GM12878 (cell line): ENCODE results near the gene WDR17. TPM values are rescaled to one million over a fixed set of nuclear protein-coding genes. Genes with fewer than 3 reads are reported as not detected.

Source experiments
- ATAC-seq: fragments of 200-7000 bp; cut with Tn5 transposase; 3 replicates; pipeline ENCODE4 v1.9.1; 2020; ENCODE audit warnings: mild to moderate bottlenecking, moderate library complexity
- BruUV-seq: library from RNA; stranded (reverse); fragments of 400-500 nt; replicated peaks from 2 replicates; lab custom pipeline; 2021; lab: Mats Ljungman, UMichigan
- CTCF ChIA-PET: fragments of 300-600 bp; sonication (Branson Sonifier 250); formaldehyde crosslinking; extraction: SDS; loops from one replicate; lab custom pipeline; 2021; ENCODE audit warnings: inconsistent platforms; lab: Yijun Ruan, JAX
- POLR2A ChIA-PET: fragments of 350-600 bp; formaldehyde crosslinking; extraction: SDS; loops from one replicate; lab custom pipeline; 2021; ENCODE audit warnings: inconsistent platforms; lab: Charles Lee
- RAD21 ChIA-PET: fragments of 300-600 bp; sonication (Branson Sonifier 250); formaldehyde crosslinking; loops from one replicate; lab custom pipeline; 2023; ENCODE audit warnings: antibody characterized with exemption; ENCODE audit not compliant: unreplicated experiment; lab: Charles Lee
- SMC1A ChIA-PET: fragments of 300-600 bp; sonication (Branson Sonifier 250); formaldehyde crosslinking; loops from one replicate; lab custom pipeline; 2023; ENCODE audit not compliant: unreplicated experiment, uncharacterized antibody; lab: Charles Lee
- DNase-seq: peaks from one replicate; pipeline ENCODE4 v3.0.0-alpha.2; 2011; ENCODE audit warnings: low read depth, low spot score
- FAIRE-seq: peaks from 3 replicates; lab custom pipeline; 2011; peaks lifted over from hg19 to GRCh38; lab: Jason Lieb, UNC
- H2AFZ ChIP-seq: 2 replicates; pipeline ENCODE4 v1.6.0; 2011; ENCODE audit warnings: low read depth, low read length, control low read depth; ENCODE audit not compliant: control insufficient read depth
- H3K27ac ChIP-seq: 2 replicates; pipeline ENCODE4 v1.5.1; 2011; ENCODE audit warnings: control low read depth; ENCODE audit not compliant: control insufficient read depth, insufficient read depth
- H3K27me3 ChIP-seq, 2 experiments: replicated peaks in 1 of 2; 2 replicates each; pipeline versions ENCODE4 v1.6.0 to v1.6.1; 2011; ENCODE audit warnings: low read length in 1 of 2; ENCODE audit not compliant: control insufficient read depth in 2 of 2, insufficient read depth in 2 of 2
- H3K36me3 ChIP-seq, 2 experiments: 2 replicates each; pipeline ENCODE4 v1.5.1; 2011; ENCODE audit warnings: low read length in 1 of 2; ENCODE audit not compliant: control insufficient read depth in 2 of 2, insufficient read depth in 2 of 2
- H3K4me1 ChIP-seq: 2 replicates; pipeline ENCODE4 v1.6.1; 2011; ENCODE audit warnings: mild to moderate bottlenecking, low read length, moderate library complexity, mixed read lengths; ENCODE audit not compliant: control insufficient read depth, insufficient read depth
- H3K4me2 ChIP-seq: 2 replicates; pipeline ENCODE4 v1.6.0; 2011; ENCODE audit warnings: control low read depth; ENCODE audit not compliant: control insufficient read depth, insufficient read depth
- H3K4me3 ChIP-seq: fragments of 200-600 bp; sonication (generic); 2 replicates; pipeline ENCODE4 v1.5.1; 2016
- H3K79me2 ChIP-seq: 2 replicates; pipeline ENCODE4 v1.6.0; 2011; ENCODE audit warnings: low read length; ENCODE audit not compliant: control insufficient read depth, insufficient read depth
- H3K9ac ChIP-seq: 2 replicates; pipeline ENCODE4 v1.8.0; 2011; ENCODE audit warnings: low read length, control low read depth, mixed read lengths; ENCODE audit not compliant: control insufficient read depth, insufficient read depth
- H3K9me3 ChIP-seq: replicated peaks from 3 replicates; pipeline ENCODE4 v1.5.1; 2011; ENCODE audit warnings: mild to moderate bottlenecking, low read length; ENCODE audit not compliant: control insufficient read depth, insufficient read depth
- H4K20me1 ChIP-seq: 2 replicates; pipeline ENCODE4 v1.6.0; 2011; ENCODE audit not compliant: control insufficient read depth, insufficient read depth
- BCL11A ChIP-seq: IDR thresholded peaks from 2 replicates; pipeline ENCODE4 v1.6.1; 2011; ENCODE audit warnings: low read depth, low read length
- CBX5 ChIP-seq: sonication (generic); IDR thresholded peaks from 2 replicates; pipeline ENCODE4 v1.6.1; 2016; ENCODE audit warnings: low read depth, moderate library complexity, mild to moderate bottlenecking, inconsistent platforms
- EED ChIP-seq: sonication (generic); IDR thresholded peaks from 2 replicates; pipeline ENCODE4 v1.6.1; 2016; ENCODE audit warnings: antibody characterized with exemption, low read depth
- FOXM1 ChIP-seq: IDR thresholded peaks from 2 replicates; pipeline ENCODE4 v1.6.1; 2012; ENCODE audit warnings: low read depth, mild to moderate bottlenecking, inconsistent platforms, low read length, moderate library complexity
- HCFC1 ChIP-seq: fragments of 150-350 bp; IDR thresholded peaks from 2 replicates; pipeline ENCODE4 v1.6.1; 2014; ENCODE audit warnings: low read length
- IRF3 ChIP-seq: fragments of 450-650 bp; IDR thresholded peaks from 2 replicates; pipeline ENCODE4 v1.6.1; 2014; ENCODE audit warnings: mild to moderate bottlenecking
- IRF5 ChIP-seq: fragments of 450-650 bp; IDR thresholded peaks from 2 replicates; pipeline ENCODE4 v1.6.1; 2017; ENCODE audit warnings: borderline replicate concordance
- KLF5 ChIP-seq: fragments of 450-650 bp; IDR thresholded peaks from 2 replicates; pipeline ENCODE4 v1.6.1; 2014; ENCODE audit warnings: mild to moderate bottlenecking; ENCODE audit not compliant: partially characterized antibody
- LARP7 ChIP-seq: fragments of 450-650 bp; IDR thresholded peaks from 2 replicates; pipeline ENCODE4 v1.6.1; 2017; ENCODE audit warnings: mild to moderate bottlenecking
- NBN ChIP-seq: fragments of 450-650 bp; IDR thresholded peaks from 2 replicates; pipeline ENCODE4 v1.6.1; 2016
- PML ChIP-seq: IDR thresholded peaks from 2 replicates; pipeline ENCODE4 v1.6.1; 2012; ENCODE audit warnings: low read length, inconsistent platforms
- POU2F2 ChIP-seq: IDR thresholded peaks from 3 replicates; pipeline ENCODE4 v1.6.1; 2011; ENCODE audit warnings: low read depth, mild to moderate bottlenecking, low read length, borderline replicate concordance
- PRDM15 ChIP-seq: fragments of 450-650 bp; formaldehyde crosslinking; IDR thresholded peaks from 2 replicates; pipeline ENCODE4 v1.4.0; 2020; ENCODE audit warnings: mild to moderate bottlenecking, moderate library complexity
- SIX5 ChIP-seq: IDR thresholded peaks from 2 replicates; pipeline ENCODE4 v1.6.1; 2011; ENCODE audit warnings: mild to moderate bottlenecking, low read depth, low read length, moderate library complexity; ENCODE audit not compliant: severe bottlenecking
- SPI1 ChIP-seq: IDR thresholded peaks from 2 replicates; pipeline ENCODE4 v1.6.1; 2011; ENCODE audit warnings: low read depth, mild to moderate bottlenecking, low read length, moderate library complexity, borderline replicate concordance; ENCODE audit not compliant: insufficient read depth
- SREBF1 ChIP-seq: IDR thresholded peaks from 2 replicates; pipeline ENCODE4 v1.6.1; 2012; ENCODE audit warnings: mild to moderate bottlenecking, low read length
- SRF ChIP-seq, 2 experiments: IDR thresholded peaks; 2 replicates each; pipeline ENCODE4 v1.6.1; 2011; ENCODE audit warnings: low read depth in 2 of 2, low read length in 2 of 2, mild to moderate bottlenecking in 1 of 2, moderate library complexity in 1 of 2
- TAF1 ChIP-seq: IDR thresholded peaks from 2 replicates; pipeline ENCODE4 v1.6.1; 2011; ENCODE audit warnings: mild to moderate bottlenecking, low read depth, low read length, borderline replicate concordance
- ZBTB33 ChIP-seq: fragments of 450-650 bp; IDR thresholded peaks from 2 replicates; pipeline ENCODE4 v1.6.1; 2017; ENCODE audit warnings: mild to moderate bottlenecking
- WGBS: methylation state at CpG from one replicate; pipeline ENCODE4 v1.1.6; 2016; ENCODE audit warnings: low lambda C conversion rate; ENCODE audit not compliant: insufficient replicate concordance, insufficient coverage; ENCODE audit errors: missing lambda C conversion rate; 5-methylcytosine and 5-hydroxymethylcytosine counted together
- in situ Hi-C: fragments of 300-500 bp; cut with MboI; formaldehyde crosslinking; loops from 9 replicates; pipeline ENCODE4 v1.14.3; 2018; ENCODE audit warnings: mixed read lengths
- intact Hi-C: fragments of 100-400 bp; cut with micrococcal nuclease; formaldehyde crosslinking; loops from one replicate; pipeline ENCODE4 v1.14.2; 2022; ENCODE audit not compliant: unreplicated experiment
- polyA plus RNA-seq, 11 experiments: library from polyadenylated mRNA; depleted of rRNA in 4 of 11; unstranded in 6 of 11; stranded (reverse) in 5 of 11; fragments of >200 nt; fragmentation: Nextera tagmentation in 4 of 11; fragmentation: Illumina TruSeq in 1 of 11; extraction: Ambion mirVana in 4 of 11; extraction: Trizol in 1 of 11; gene quantifications; 1 replicate in 1 of 11; 2 replicates in 10 of 11; pipeline versions ENCODE4 v1.2.1 to v1.2.3, GENCODE V29; 2011 to 2016; ENCODE audit warnings: inconsistent platforms in 2 of 11, missing spikeins in 2 of 11, low read depth in 1 of 11
- total RNA-seq, 4 experiments: library from RNA; depleted of rRNA in 3 of 4; stranded (reverse); fragments of >200 nt in 3 of 4; fragmentation: Illumina TruSeq in 1 of 4; extraction: Trizol in 1 of 4; gene quantifications; 2 replicates each; pipeline versions ENCODE4 v1.2.1 to v1.2.3, GENCODE V29; 2013 to 2021

WDR17 gene
- total and polyA plus RNA-seq, 10 of the 15 experiments (the other 5 are each of a cell fraction or from before 2014, with no cell fraction given), result 0.43 to 3.8 (median 2.8) TPM

- CTCF ChIA-PET, result interaction anchor here (1.6 kb wide), 1 partner anchor 24 kb away, joined by 4 read pairs; no protein-coding TSS in a partner anchor
- BruUV-seq, result no TSS peak
- Histone ChIP-seq H4K20me1 (no peaks in the 10 kb centered on the region), H3K4me2 (no peak overlapping the region), H2AFZ (no peak overlapping the region), H3K79me2 (no peaks in the 10 kb centered on the region), H3K36me3 (no peaks in the 10 kb centered on the region), H3K9ac (no peak overlapping the region), H3K9me3 (no peaks in the 10 kb centered on the region; the same call in 2 of the 3 replicates), H3K4me1 (no peaks in the 10 kb centered on the region), H3K4me3 (no peak overlapping the region), H3K27ac (no peak overlapping the region), H3K27me3 (no peaks in the 10 kb centered on the region)
- ATAC-seq (no peak), FAIRE-seq (no peak), DNase-seq (no peak)
- 84% methylated on average over 2 of the region's 2 CpGs for WGBS
- POLR2A ChIA-PET, result no interaction called here
- intact Hi-C loops (no loop called here), in situ Hi-C loops (no loop called here)
- no peak for TF ChIP-seq SIX5
- no peak for TF ChIP-seq SREBF1
- TF ChIP-seq ZBTB33, result no peak
- no peak for TF ChIP-seq HCFC1
- TF ChIP-seq TAF1, result no peak
- TF ChIP-seq BCL11A, result no peak
- TF ChIP-seq NBN, result no peak
- TF ChIP-seq PRDM15 (CRISPR knock-in tag), result no peak
- TF ChIP-seq LARP7, result no peak
- no peak for TF ChIP-seq POU2F2
- no peak for TF ChIP-seq CBX5
- TF ChIP-seq SRF (IDR thresholded peaks at IDR 0.05; ENCODE audit: low read depth in 2 of 2, low read length in 2 of 2), result no peak
- no peak for TF ChIP-seq PML
- TF ChIP-seq IRF3, result no peak
- TF ChIP-seq IRF5, result no peak
- no peak for TF ChIP-seq EED
- TF ChIP-seq KLF5, result no peak
- TF ChIP-seq FOXM1, result no peak
- TF ChIP-seq SPI1, result no peak
- SMC1A ChIA-PET, result interaction anchor here (0.6 kb wide), 1 partner anchor 120 kb away, joined by 3 read pairs; no protein-coding TSS in a partner anchor
- RAD21 ChIA-PET, result no interaction called here
These were observed 33.7 kb downstream of the WDR17 start for GRCh38 chr4:176099314-176099713.
